Activated CD4-positive, alpha-beta T cell treated with anti-CD3 and anti-CD28 coated beads, Interleukin-2, amount 10 ng/mL, durations not matched to agents 24 days and 14 days (primary cell): ENCODE measurements around the gene CEP128. TPM values are rescaled to one million over a fixed set of nuclear protein-coding genes. Genes with fewer than 3 reads are reported as not detected.

ENCODE experiments used
- DNase-seq: peaks from one replicate; pipeline ENCODE4 v3.0.0; 2022
- H3K27ac Mint-ChIP-seq: one replicate; pipeline ENCODE4 v1.8.0; 2022; ENCODE audit warnings: mild to moderate bottlenecking, mixed read lengths
- H3K27me3 Mint-ChIP-seq: one replicate; pipeline ENCODE4 v1.8.0; 2022; ENCODE audit warnings: mixed read lengths
- H3K36me3 Mint-ChIP-seq: one replicate; pipeline ENCODE4 v1.8.0; 2022; ENCODE audit warnings: low read depth, mild to moderate bottlenecking, mixed read lengths
- H3K4me1 Mint-ChIP-seq: one replicate; pipeline ENCODE4 v1.8.0; 2021; ENCODE audit warnings: mixed read lengths
- H3K4me3 Mint-ChIP-seq: one replicate; pipeline ENCODE4 v1.8.0; 2022; ENCODE audit warnings: mild to moderate bottlenecking, moderate library complexity, mixed read lengths
- H3K9me3 Mint-ChIP-seq: one replicate; pipeline ENCODE4 v1.8.0; 2021; ENCODE audit warnings: mixed read lengths
- intact Hi-C: fragments of 100-400 bp; cut with micrococcal nuclease; formaldehyde crosslinking; loops from one replicate; pipeline ENCODE4 v1.15.1; 2023
- total RNA-seq: library from RNA; stranded (reverse); gene quantifications from 2 replicates; pipeline ENCODE4 v1.2.3, GENCODE V29; 2022

Gene CEP128
- total RNA-seq, 1 donor from 2014 or later: 20.4 TPM

GRCh38 chr14:80572666-80573065 is 368.9 kb downstream of the CEP128 start:
- no peaks in the 10 kb centered on the region for H3K27me3 Mint-ChIP-seq
- intact Hi-C loops: no loop called here

GRCh38 chr14:80570930-80571298 is 370.6 kb downstream of the CEP128 start:
- Mint-ChIP-seq H3K4me3 (no peak overlapping the region), H3K36me3 (no peaks in the 10 kb centered on the region), H3K9me3 (no peaks in the 10 kb centered on the region), H3K27me3 (no peaks in the 10 kb centered on the region), H3K27ac (no peak overlapping the region), H3K4me1 (peaks cover 5% of the 10 kb centered on the region)
- intact Hi-C loops: no loop called here
- no peak for DNase-seq

More at GRCh38 chr14:80572666-80573065, 368.9 kb downstream of the CEP128 start:
- no peak for DNase-seq
- Mint-ChIP-seq H3K27ac (no peak overlapping the region), H3K9me3 (no peaks in the 10 kb centered on the region), H3K4me1 (peaks cover 5% of the 10 kb centered on the region), H3K4me3 (no peak overlapping the region), H3K36me3 (no peaks in the 10 kb centered on the region)

- DNase-seq: no peak
- H3K9me3 Mint-ChIP-seq: no peaks in the 10 kb centered on the region
- H3K27ac Mint-ChIP-seq: no peak overlapping the region
- peaks cover 5% of the 10 kb centered on the region for H3K4me1 Mint-ChIP-seq
- no peaks in the 10 kb centered on the region for H3K36me3 Mint-ChIP-seq
- no peaks in the 10 kb centered on the region for H3K27me3 Mint-ChIP-seq
- H3K4me3 Mint-ChIP-seq: no peak overlapping the region
- intact Hi-C loops: no loop called here
Observed at GRCh38 chr14:80567905-80568536, 373.5 kb downstream of the CEP128 start.

- no peaks in the 10 kb centered on the region for H3K9me3 Mint-ChIP-seq
- no peaks in the 10 kb centered on the region for H3K27me3 Mint-ChIP-seq
- no peaks in the 10 kb centered on the region for H3K36me3 Mint-ChIP-seq
- intact Hi-C loops: no loop called here
- peaks cover 5% of the 10 kb centered on the region for H3K4me1 Mint-ChIP-seq
- DNase-seq: no peak
- H3K27ac Mint-ChIP-seq: no peak overlapping the region
- no peak overlapping the region for H3K4me3 Mint-ChIP-seq
Observed at GRCh38 chr14:80565001-80565400, 376.5 kb downstream of the CEP128 start.

DNA sequence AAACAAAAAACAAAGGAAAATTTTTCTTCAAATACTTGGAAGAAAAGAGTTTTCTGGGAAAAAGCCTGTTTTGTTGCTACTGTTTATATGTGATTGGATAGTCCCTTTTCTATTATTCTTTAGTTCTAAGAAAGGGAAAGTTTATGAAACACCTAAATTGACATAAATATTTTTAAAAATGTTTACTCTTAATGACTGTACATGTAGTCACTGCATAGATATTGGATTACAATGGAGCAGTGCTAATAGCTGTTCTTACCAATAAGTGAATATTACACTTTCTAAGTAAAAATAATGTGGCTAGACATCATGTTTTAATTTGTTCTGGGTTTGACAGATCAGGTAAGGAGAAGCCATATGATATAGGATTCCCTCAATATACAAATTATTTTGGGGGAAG is 377.5 kb downstream of the CEP128 start:
- Mint-ChIP-seq H3K27me3 (no peaks in the 10 kb centered on the region), H3K36me3 (no peaks in the 10 kb centered on the region), H3K4me3 (no peak overlapping the region), H3K4me1 (peaks cover 5% of the 10 kb centered on the region), H3K27ac (no peak overlapping the region), H3K9me3 (no peaks in the 10 kb centered on the region)
- no peak for DNase-seq
- intact Hi-C loops: no loop called here

DNA sequence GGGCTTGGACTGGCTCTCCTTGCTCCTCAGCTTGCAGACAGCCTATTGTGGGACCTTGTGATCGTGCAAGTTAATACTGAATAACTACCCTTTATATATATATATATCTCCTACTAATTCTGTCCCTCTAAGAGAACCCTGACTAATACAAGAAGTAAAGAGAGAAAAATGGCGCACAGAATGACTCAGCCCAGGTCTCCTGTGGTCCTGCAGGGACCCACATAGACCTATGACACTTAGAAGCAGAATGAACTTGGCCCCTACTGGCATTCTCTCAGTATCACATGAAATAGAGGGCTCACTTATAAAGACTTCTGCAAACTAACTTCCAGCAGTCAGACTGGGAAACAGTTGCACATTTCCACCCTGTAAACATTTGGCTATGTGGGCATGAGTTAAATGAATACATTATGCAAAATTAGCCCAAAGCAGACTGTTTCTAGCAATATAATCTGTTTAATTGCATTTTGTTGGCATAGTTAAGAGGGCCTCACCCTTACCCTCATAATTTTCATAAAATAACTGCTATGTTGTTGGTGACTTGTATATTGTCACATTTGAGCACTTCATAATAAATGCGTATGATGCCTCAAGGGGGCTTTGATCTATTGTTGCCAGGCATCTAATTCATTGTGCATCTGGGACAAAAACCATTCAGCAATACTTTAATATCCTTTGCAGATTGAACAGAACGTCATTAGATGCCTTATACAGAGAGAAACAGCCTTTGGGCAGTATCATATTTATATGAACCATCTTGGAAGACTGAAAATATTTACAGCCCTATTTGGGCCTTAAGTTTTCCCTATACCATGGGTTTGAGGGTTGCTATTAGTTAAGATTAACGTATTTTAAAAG is 380.5 kb downstream of the CEP128 start:
- Mint-ChIP-seq H3K4me3 (no peak overlapping the region), H3K27ac (no peak overlapping the region), H3K27me3 (no peaks in the 10 kb centered on the region), H3K9me3 (no peaks in the 10 kb centered on the region), H3K4me1 (no peaks in the 10 kb centered on the region), H3K36me3 (no peaks in the 10 kb centered on the region)
- intact Hi-C loops: no loop called here
- DNase-seq: no peak

DNA sequence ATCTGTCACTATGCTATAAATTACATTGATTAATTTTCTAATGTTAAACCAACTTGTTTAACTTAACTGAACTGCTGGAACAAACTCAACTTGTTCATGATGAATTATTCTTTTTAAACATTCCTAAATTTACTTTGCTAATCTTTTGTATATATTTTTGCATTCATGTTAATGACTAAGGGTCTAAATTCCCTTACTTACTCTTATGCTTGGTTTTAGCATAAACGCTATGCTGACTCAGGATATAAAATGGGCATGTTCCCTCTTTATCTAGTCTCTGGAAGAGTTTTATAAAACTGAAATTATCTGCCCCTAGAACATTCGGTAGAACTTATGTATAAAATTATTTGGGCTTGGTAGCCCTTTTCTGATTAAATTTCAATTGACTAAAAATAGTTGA is 387.4 kb downstream of the CEP128 start:
- no peaks in the 10 kb centered on the region for H3K9me3 Mint-ChIP-seq
- H3K27me3 Mint-ChIP-seq: no peaks in the 10 kb centered on the region
- DNase-seq: no peak
- no peaks in the 10 kb centered on the region for H3K36me3 Mint-ChIP-seq
- H3K27ac Mint-ChIP-seq: no peak overlapping the region
- intact Hi-C loops: no loop called here
- no peaks in the 10 kb centered on the region for H3K4me1 Mint-ChIP-seq
- H3K4me3 Mint-ChIP-seq: no peak overlapping the region

DNA sequence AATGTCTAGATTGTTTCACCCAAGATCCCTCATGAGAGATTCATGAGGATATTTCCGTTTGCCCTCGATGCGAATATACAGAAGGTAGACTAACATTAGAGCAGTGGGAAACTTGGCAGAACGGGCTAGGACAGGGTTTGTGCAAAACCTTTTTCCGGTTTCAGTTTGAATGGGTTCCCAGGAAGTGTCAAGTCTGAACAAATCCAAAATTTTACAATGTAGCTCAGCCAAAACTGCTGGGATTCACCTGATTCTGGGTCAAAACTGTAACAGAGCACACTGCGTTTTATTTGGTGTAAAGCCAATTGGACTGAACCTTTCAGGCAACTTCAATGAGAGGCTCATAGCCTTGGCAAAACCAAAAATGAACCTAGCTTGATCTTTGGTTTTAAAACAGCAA is 392.4 kb downstream of the CEP128 start:
- Mint-ChIP-seq H3K27ac (no peak overlapping the region), H3K36me3 (no peaks in the 10 kb centered on the region), H3K4me1 (no peaks in the 10 kb centered on the region), H3K27me3 (no peaks in the 10 kb centered on the region), H3K4me3 (no peak overlapping the region), H3K9me3 (peaks cover 3% of the 10 kb centered on the region)
- intact Hi-C loops: no loop called here
- no peak for DNase-seq

DNA sequence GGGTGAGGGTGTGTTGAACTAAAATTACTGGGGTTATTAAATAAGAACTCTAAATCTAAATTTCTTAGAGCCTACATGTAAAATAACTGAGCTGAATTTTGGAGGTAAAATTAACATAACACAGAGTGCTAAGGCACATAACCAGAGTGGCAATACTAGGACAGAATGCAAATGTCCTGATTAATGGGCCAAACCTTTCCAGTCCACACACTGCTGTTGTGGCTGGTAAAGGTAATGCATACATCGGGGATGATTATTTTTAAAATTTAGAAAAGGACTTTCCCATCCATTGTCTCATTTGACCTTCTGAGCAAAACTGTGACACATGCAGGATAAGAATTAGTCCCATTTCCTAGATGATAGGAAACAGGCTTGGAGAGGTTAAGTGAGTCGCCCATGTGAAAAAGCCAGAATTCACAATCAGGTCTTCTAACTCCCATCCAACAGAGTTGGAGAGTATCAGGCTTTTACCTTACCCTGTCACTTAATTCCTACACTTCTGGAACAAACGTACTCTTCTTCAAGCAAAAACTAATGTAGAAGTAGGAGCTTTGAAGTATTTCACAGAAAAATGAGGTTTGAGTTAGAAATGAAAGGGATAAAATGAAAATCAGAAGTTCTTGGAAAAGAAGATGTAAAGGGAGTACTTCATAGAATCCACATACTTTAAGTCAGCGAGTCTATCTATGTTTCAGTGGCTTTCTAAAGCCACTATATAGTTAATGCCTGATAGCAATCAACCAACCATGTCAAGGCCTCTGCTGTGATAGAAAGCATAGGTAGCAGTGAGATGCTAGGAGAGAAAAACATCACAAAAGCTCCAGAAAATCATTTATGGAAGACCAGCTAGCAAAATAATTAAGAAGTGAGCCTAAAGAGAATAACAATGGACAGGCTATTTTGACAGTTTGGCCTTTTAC is 395.3 kb downstream of the CEP128 start:
- intact Hi-C loops: no loop called here
- H3K4me3 Mint-ChIP-seq: no peak overlapping the region
- no peak for DNase-seq
- H3K27ac Mint-ChIP-seq: no peak overlapping the region
- no peaks in the 10 kb centered on the region for H3K27me3 Mint-ChIP-seq
- H3K9me3 Mint-ChIP-seq: peaks cover 6% of the 10 kb centered on the region
- no peaks in the 10 kb centered on the region for H3K4me1 Mint-ChIP-seq
- H3K36me3 Mint-ChIP-seq: no peaks in the 10 kb centered on the region

- Mint-ChIP-seq H3K4me1 (no peaks in the 10 kb centered on the region), H3K27me3 (no peaks in the 10 kb centered on the region), H3K9me3 (peaks cover 15% of the 10 kb centered on the region), H3K27ac (no peak overlapping the region), H3K4me3 (no peak overlapping the region), H3K36me3 (no peaks in the 10 kb centered on the region)
- intact Hi-C loops: no loop called here
- DNase-seq: no peak
Observed at GRCh38 chr14:80544366-80544765, 397.2 kb downstream of the CEP128 start.

- intact Hi-C loops: no loop called here
- DNase-seq: no peak
- H3K4me1 Mint-ChIP-seq: no peaks in the 10 kb centered on the region
- H3K4me3 Mint-ChIP-seq: no peak overlapping the region
- H3K27me3 Mint-ChIP-seq: no peaks in the 10 kb centered on the region
- no peak overlapping the region for H3K27ac Mint-ChIP-seq
- H3K36me3 Mint-ChIP-seq: no peaks in the 10 kb centered on the region
- H3K9me3 Mint-ChIP-seq: peaks cover 15% of the 10 kb centered on the region
Observed at GRCh38 chr14:80543211-80543610, 398.3 kb downstream of the CEP128 start.

DNA sequence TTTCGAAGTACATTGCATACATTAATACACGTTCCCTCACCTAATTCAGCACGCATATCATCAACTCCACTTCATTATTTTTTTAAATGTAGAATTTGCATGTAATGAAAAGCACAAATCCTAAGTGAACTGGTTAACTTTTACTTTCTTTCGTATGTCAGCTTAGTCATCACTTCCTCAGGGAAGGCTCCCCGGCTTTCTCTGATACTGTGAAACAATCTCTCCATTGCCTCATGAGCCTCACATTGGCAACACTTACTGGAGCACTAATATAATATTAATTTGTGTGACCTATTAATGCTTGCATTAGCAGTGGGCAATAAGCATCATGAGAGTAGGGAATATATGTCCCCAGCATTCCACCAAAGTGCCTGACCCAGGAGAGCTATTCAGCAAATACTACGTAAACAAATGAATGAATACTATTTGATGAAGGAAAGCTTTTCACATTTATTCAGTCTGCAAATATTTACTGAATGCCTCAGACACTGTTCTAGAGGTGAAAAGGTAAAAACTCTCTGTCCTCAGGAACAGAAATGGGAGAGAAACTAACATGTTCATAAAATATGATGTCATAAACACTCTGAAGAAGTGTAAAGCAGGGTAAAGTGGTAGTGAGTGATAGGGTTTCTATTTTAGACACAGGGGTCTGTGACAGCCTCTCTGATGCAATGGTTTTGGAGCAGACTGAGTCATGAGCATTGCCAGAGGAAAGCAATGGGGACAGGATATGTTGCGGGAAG is 402.7 kb downstream of the CEP128 start:
- intact Hi-C loops: no loop called here
- Mint-ChIP-seq H3K27me3 (no peaks in the 10 kb centered on the region), H3K36me3 (no peaks in the 10 kb centered on the region), H3K4me1 (no peaks in the 10 kb centered on the region), H3K27ac (no peak overlapping the region), H3K9me3 (peaks cover 12% of the 10 kb centered on the region), H3K4me3 (no peak overlapping the region)
- no peak for DNase-seq

DNA sequence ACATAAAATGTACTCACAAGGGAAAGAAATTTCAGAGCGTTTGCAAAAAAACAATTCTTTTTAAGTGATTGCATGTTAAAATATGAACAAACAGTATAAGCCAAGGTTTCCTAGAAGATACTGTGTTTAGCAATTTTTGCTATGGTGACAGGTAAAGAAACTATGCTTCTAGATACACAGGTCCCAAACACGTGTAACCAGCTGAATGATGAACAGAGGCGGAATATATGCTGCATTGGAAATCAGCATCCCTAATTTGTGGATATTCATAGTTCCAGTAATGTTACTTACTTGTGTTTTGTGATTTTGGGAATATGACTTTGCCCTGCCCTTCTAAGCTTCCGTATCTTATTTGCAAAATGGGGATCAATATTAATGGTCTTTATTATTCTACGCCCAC is 403.9 kb downstream of the CEP128 start:
- Mint-ChIP-seq H3K36me3 (no peaks in the 10 kb centered on the region), H3K27ac (no peak overlapping the region), H3K4me3 (no peak overlapping the region)

More for the DNA sequence above, 403.9 kb downstream of the CEP128 start:
- H3K4me1 Mint-ChIP-seq: no peaks in the 10 kb centered on the region
- peaks cover 12% of the 10 kb centered on the region for H3K9me3 Mint-ChIP-seq
- no peaks in the 10 kb centered on the region for H3K27me3 Mint-ChIP-seq
- intact Hi-C loops: no loop called here
- no peak for DNase-seq
